ENCODE measurements around the gene MAP4. TPM values are rescaled to one million over a fixed set of nuclear protein-coding genes. Genes with fewer than 3 reads are reported as not detected.

Gene MAP4
- total and polyA plus RNA-seq, 11 donors, result 206 to 1,422 (median 771) TPM

DNA sequence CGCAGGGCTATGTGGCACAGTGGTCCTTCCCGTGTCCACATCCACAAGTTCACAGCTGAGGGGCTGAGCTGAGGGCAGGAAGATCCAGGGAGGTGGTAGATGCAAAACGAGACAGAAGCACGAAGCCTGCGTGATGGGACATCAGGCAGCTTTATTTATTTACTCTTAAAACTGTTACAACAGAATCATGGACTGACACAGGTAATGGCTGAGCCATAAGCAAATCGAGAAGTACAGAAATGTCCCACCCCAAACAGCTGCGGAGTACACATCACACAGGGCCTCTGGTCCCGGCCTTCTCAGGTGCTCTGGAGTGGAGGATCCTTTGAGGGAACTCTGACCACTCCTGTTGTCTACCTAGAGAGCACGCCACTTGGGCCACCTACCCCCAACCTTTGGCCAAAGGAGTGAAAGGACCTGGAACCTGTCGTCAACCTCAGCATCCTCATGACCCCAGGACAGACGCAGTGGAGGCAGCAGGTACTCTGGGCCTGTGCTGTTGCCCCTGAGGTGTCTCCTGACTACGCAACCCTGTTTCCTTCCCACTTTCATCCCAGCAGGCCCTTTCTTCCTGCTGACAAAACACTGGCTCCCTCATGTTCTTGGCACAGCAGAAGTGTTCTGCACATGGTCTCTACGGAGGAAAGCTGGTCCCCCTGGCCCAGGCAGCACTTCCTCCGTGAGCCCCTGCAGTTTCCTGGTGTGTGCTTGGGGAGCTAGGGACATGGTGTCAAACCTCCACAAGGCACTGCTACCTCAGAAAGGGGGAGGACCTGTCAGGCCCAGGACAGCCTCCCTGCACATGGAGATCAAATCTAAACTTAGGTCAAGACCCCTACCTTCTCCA, 165.4 kb downstream of the MAP4 start:
- intact Hi-C loops (cut with DNase I), result no loop called here
- no peaks in the 10 kb centered on the region for H3K9me3 ChIP-seq
- ATAC-seq, result no peak
- H3K36me3 ChIP-seq, result peaks cover 0 to 100% (median 97%) of the 10 kb centered on the region in 9 donors
- H3K27me3 ChIP-seq, result no peaks in the 10 kb centered on the region
- H3K4me3 ChIP-seq, result no peak overlapping the region
- DNase-seq, result no peak
- 65 to 75% (median 72%) methylated on average over 11 to 14 of the region's 14 CpGs for WGBS, 4 donors
- H3K4me1 ChIP-seq, result peaks cover 0 to 8% (median 0%) of the 10 kb centered on the region in 12 donors
- TF ChIP-seq, protein P1, sequence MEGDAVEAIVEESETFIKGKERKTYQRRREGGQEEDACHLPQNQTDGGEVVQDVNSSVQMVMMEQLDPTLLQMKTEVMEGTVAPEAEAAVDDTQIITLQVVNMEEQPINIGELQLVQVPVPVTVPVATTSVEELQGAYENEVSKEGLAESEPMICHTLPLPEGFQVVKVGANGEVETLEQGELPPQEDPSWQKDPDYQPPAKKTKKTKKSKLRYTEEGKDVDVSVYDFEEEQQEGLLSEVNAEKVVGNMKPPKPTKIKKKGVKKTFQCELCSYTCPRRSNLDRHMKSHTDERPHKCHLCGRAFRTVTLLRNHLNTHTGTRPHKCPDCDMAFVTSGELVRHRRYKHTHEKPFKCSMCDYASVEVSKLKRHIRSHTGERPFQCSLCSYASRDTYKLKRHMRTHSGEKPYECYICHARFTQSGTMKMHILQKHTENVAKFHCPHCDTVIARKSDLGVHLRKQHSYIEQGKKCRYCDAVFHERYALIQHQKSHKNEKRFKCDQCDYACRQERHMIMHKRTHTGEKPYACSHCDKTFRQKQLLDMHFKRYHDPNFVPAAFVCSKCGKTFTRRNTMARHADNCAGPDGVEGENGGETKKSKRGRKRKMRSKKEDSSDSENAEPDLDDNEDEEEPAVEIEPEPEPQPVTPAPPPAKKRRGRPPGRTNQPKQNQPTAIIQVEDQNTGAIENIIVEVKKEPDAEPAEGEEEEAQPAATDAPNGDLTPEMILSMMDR (IDR thresholded peaks at IDR 0.05), result no peak
- TF ChIP-seq POLR2A (IDR thresholded peaks at IDR 0.05), result no peak
- peak overlapping the region in 2 of 12 donors; percentile 8 to 18 for H3K27ac ChIP-seq

DNA sequence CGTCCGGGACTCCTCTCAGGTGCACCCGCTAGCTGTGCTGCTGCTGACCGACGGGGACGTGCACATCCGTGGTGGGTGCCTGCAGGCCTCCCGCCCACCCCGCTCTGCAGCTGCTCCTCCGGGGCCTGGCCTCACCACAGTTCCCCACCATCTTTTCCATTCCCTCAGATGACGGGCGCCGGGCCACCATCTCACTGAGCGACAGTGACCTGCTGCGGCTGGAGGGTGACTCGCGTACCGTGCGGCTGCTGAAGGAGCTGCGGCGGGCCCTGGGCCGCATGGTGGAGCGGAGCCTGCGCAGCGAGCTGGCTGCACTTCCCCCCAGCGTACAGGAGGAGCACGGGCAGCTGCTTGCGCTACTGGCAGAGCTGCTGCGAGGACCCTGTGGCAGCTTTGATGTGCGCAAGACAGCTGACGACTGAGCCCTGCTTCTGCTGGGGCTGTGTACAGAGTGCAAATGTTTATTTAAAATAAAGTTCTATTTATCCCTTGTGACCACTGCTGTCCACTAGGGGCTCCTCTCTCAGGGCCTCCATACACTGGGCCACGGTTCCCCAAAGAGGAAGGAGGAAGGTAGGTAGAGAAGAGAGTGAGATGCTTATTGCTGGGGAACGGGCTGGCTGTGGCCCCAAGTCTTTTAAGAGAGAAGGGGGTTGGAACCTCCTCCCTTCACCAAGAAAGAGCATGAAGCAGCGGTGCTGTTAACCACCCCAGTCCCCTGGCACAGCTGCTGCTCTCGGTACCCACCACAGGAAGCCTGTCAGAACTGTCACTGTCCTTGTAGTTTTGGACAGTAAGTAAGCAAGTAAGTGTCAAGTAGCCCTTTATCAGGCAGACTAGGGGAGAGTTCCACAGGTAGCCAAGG, 166.3 kb downstream of the MAP4 start:
- ATAC-seq, result peak in 2 of 4 donors; percentile 3 to 21
- peak overlapping the region in 1 of 12 donors; percentile 8 for H3K27ac ChIP-seq
- no peak for DNase-seq
- peaks cover 0 to 8% (median 0%) of the 10 kb centered on the region in 12 donors for H3K4me1 ChIP-seq
- no peak overlapping the region for H3K4me3 ChIP-seq
- intact Hi-C loops (cut with DNase I), result no loop called here
- peaks cover 0 to 100% (median 97%) of the 10 kb centered on the region in 9 donors for H3K36me3 ChIP-seq
- TF ChIP-seq, protein P1 (IDR thresholded peaks at IDR 0.05), result peak in 10 of 12 donors; percentile 9 to 41 (median 20)
- TF ChIP-seq POLR2A (IDR thresholded peaks at IDR 0.05), result no peak
- H3K9me3 ChIP-seq, result no peaks in the 10 kb centered on the region
- WGBS, 4 donors, result 75 to 88% (median 86%) methylated on average over 23 to 35 of the region's 35 CpGs
- no peaks in the 10 kb centered on the region for H3K27me3 ChIP-seq

- ATAC-seq, result peak in 3 of 4 donors; percentile 1 to 2 (median 2)
- H3K9me3 ChIP-seq, result no peaks in the 10 kb centered on the region
- 80 to 85% (median 83%) methylated on average over 13 to 14 of the region's 14 CpGs for WGBS, 4 donors
- H3K27me3 ChIP-seq, result no peaks in the 10 kb centered on the region
- H3K4me1 ChIP-seq, result peaks cover 0 to 8% (median 0%) of the 10 kb centered on the region in 12 donors
- no peak for TF ChIP-seq POLR2A (IDR thresholded peaks at IDR 0.05)
- TF ChIP-seq, protein P1 (IDR thresholded peaks at IDR 0.05), result no peak
- no peak overlapping the region for H3K4me3 ChIP-seq
- no peak for DNase-seq
- intact Hi-C loops (cut with DNase I), result no loop called here
- no peak overlapping the region for H3K27ac ChIP-seq
- peaks cover 0 to 100% (median 97%) of the 10 kb centered on the region in 9 donors for H3K36me3 ChIP-seq
Measured at GRCh38 chr3:47849186-47849698, 167.0 kb downstream of the MAP4 start.

All from heart left ventricle (tissue), 16 donors.